HG03196 (cell line): ENCODE results near the gene OR5A1.

Experiments used
- ATAC-seq: cut with Tn5 transposase; IDR thresholded peaks from one replicate; pipeline ENCODE4 v1.9.1; 2021; ENCODE audit not compliant: unreplicated experiment

OR5A1 gene

DNA sequence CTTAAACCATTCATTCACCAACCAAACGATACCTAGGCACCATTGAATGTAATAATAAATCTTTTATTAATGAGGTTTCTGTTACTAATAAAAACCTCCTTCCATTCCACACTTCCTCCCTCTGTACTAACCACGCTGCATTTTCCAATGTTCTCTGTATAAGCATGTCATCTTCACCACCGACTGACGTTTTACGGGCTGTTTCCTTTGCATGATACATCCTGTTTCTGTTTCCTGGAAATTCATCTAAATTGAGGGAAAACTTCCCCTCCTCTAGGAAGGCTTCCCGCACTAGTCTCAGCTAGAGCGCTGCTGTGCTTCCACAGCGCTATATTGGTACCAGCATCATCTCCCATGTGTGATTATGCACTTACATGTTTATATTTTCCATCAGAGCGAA lies 38.9 kb downstream of the OR5A1 start:
- ATAC-seq = no peak

- no peak for ATAC-seq
Measured at GRCh38 chr11:59479906-59480305, 43.6 kb downstream of the OR5A1 start.

GRCh38 chr11:59480359-59480758 lies 44.1 kb downstream of the OR5A1 start:
- no peak for ATAC-seq
